ENCODE results near the gene DHX30. TPM values are rescaled to one million over a fixed set of nuclear protein-coding genes. Genes with fewer than 3 reads are reported as not detected.
A peak's percentile ranks its signal among the peaks of the same experiment; 100 is the strongest.

DHX30 gene
- total RNA-seq, 1 donor from 2014 or later, result 49.8 TPM

DNA sequence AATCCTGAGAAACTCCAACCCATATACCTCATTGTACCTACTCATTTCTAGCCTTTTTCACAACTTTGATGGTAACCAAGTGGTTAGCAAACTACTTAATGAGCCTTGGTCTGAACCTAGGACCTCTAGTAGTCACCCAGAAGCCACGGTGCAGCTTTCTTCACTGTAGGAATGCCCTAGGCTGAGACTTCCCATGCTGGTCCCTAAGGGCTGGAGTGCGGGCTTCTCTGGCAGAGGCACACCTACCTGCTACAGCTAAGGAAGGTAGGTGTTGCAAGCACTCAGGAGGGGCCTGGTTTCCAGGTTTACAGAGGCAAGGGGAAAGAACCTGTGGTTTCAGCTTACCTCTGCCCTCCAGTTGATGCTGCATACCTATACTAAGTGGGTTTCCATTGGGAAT, 65.4 kb downstream of the DHX30 start:
- DNase-seq, result no peak
- Histone ChIP-seq H3K4me3 (no peak overlapping the region), H3K27me3 (ENCODE audit: low read depth) (no peaks in the 10 kb centered on the region), H3K4me1 (peaks cover 27% of the 10 kb centered on the region), H3K36me3 (peaks cover 98% of the 10 kb centered on the region), H3K9me3 (replicated peaks) (no peaks in the 10 kb centered on the region), H3K27ac (replicated peaks) (no peak overlapping the region)
- intact Hi-C loops (cut with micrococcal nuclease), result no loop called here
- TF ChIP-seq, protein P1, sequence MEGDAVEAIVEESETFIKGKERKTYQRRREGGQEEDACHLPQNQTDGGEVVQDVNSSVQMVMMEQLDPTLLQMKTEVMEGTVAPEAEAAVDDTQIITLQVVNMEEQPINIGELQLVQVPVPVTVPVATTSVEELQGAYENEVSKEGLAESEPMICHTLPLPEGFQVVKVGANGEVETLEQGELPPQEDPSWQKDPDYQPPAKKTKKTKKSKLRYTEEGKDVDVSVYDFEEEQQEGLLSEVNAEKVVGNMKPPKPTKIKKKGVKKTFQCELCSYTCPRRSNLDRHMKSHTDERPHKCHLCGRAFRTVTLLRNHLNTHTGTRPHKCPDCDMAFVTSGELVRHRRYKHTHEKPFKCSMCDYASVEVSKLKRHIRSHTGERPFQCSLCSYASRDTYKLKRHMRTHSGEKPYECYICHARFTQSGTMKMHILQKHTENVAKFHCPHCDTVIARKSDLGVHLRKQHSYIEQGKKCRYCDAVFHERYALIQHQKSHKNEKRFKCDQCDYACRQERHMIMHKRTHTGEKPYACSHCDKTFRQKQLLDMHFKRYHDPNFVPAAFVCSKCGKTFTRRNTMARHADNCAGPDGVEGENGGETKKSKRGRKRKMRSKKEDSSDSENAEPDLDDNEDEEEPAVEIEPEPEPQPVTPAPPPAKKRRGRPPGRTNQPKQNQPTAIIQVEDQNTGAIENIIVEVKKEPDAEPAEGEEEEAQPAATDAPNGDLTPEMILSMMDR (IDR thresholded peaks at IDR 0.05; ENCODE audit: borderline replicate concordance), result no peak

DNA sequence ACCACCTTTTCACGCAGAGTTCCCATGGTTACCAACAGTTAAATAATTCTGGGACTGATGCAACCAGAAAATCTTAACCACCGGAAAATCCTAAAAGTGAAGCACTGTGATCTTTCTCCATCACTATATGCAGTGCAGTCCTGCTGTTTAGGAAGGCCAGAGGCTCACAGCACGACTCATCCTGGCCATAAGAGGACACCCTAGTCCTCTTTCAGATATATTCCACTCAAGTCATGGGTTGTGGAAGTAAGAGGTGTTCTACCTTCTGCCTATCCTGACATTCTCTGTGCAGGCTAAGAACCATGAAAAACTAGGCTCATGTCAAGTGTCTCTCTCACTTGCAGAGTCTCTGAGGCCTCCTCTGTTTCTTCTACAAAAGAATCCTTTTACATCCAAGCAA, 67.2 kb downstream of the DHX30 start:
- H3K36me3 ChIP-seq, result peaks cover 98% of the 10 kb centered on the region
- TF ChIP-seq, protein P1 (IDR thresholded peaks at IDR 0.05; ENCODE audit: borderline replicate concordance), result no peak
- H3K27me3 ChIP-seq (ENCODE audit: low read depth), result no peaks in the 10 kb centered on the region
- intact Hi-C loops (cut with micrococcal nuclease), result no loop called here
- no peak for DNase-seq
- H3K4me3 ChIP-seq, result no peak overlapping the region
- peaks cover 45% of the 10 kb centered on the region for H3K4me1 ChIP-seq
- H3K9me3 ChIP-seq (replicated peaks), result no peaks in the 10 kb centered on the region
- no peak overlapping the region for H3K27ac ChIP-seq (replicated peaks)

DNA sequence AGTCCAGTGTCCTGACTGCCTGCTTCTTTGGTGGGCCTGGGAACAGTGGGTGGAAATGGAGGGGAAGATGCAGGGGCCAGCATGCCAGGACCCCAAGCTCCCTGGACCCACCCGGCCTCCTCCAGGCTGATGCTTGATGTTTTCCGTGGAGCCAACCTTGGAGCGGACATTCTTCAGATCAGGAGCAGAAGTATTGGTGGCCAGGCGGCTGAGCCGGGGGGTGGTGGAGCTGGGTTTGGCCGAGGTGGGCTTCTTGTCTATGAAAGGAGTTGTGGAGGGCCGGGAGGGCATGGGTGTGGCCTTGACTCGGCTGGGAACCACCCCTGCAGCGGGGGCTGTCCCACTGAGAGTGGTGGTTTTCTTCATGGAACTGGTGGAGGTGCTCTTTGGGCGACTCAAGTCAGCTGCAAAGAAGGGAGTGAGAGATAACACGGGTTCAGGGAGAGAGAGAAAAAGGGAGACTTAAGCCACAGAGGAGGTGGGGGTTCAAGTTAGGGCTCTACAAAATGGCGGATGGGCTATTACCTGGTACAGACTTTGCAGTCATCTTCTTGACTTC, 67.8 kb downstream of the DHX30 start:
- peaks cover 52% of the 10 kb centered on the region for H3K4me1 ChIP-seq
- no peak overlapping the region for H3K4me3 ChIP-seq
- intact Hi-C loops (cut with micrococcal nuclease), result no loop called here
- no peak overlapping the region for H3K27ac ChIP-seq (replicated peaks)
- no peak for DNase-seq
- H3K27me3 ChIP-seq (ENCODE audit: low read depth), result no peaks in the 10 kb centered on the region
- TF ChIP-seq, protein P1 (IDR thresholded peaks at IDR 0.05; ENCODE audit: borderline replicate concordance), result no peak
- peaks cover 98% of the 10 kb centered on the region for H3K36me3 ChIP-seq
- H3K9me3 ChIP-seq (replicated peaks), result no peaks in the 10 kb centered on the region

DNA sequence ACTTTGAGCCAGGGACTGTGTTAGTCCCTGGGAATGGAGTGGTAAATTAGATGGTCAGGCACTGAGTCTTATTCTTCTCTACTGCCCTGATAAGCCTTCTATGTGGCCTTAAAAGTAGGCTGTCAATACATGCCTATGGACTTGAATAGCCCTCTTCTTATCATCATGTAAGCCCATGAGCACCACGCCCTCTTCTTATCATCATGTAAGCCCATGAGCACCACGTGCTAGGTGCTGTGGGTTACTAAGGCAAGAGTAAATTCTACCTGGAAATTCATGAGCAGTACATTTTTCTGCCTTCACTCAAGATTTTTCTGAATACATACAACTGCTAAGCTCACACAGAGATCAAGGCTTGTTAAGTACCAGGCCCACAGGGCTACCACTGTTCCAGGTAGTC, 68.5 kb downstream of the DHX30 start:
- TF ChIP-seq, protein P1 (IDR thresholded peaks at IDR 0.05; ENCODE audit: borderline replicate concordance), result no peak
- peaks cover 97% of the 10 kb centered on the region for H3K36me3 ChIP-seq
- peaks cover 58% of the 10 kb centered on the region for H3K4me1 ChIP-seq
- no peak for DNase-seq
- intact Hi-C loops (cut with micrococcal nuclease), result no loop called here
- no peaks in the 10 kb centered on the region for H3K27me3 ChIP-seq (ENCODE audit: low read depth)
- H3K27ac ChIP-seq (replicated peaks), result no peak overlapping the region
- H3K9me3 ChIP-seq (replicated peaks), result no peaks in the 10 kb centered on the region
- no peak overlapping the region for H3K4me3 ChIP-seq

DNA sequence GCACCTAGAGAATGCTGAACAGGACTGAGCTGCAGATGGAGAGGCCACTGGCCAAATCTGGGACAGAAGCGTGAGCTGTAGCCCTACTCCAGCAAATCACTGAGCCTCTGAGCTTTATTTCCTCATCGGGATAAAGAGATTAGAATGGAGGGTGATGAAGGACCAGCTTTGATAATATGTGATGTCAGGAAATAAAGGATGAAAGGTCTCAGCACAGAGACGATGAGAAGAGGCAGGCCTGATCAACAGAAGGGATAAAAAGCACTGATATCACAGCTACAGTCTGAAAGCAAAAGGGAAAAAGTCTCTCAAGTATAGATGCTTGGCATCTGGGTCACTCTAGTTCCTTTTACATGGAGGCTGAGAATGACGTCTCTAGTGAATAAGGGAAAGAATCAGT, 70.0 kb downstream of the DHX30 start:
- Histone ChIP-seq H3K4me1 (peaks cover 73% of the 10 kb centered on the region), H3K4me3 (no peak overlapping the region), H3K27ac (replicated peaks) (peak overlapping the region; percentile 10), H3K9me3 (replicated peaks) (no peaks in the 10 kb centered on the region), H3K27me3 (ENCODE audit: low read depth) (no peaks in the 10 kb centered on the region), H3K36me3 (peaks cover 90% of the 10 kb centered on the region)
- DNase-seq, result no peak
- intact Hi-C loops (cut with micrococcal nuclease), result no loop called here
- TF ChIP-seq, protein P1 (IDR thresholded peaks at IDR 0.05; ENCODE audit: borderline replicate concordance), result no peak

All from left ventricle myocardium inferior (tissue), 1 donor.